HG03342 (cell line): ENCODE results near the gene ANO3.

Experiments
- ATAC-seq: cut with Tn5 transposase; IDR thresholded peaks from one replicate; pipeline ENCODE4 v1.9.1; 2021; ENCODE audit warnings: mild to moderate bottlenecking, moderate library complexity; ENCODE audit not compliant: unreplicated experiment

Gene ANO3

GRCh38 chr11:26483108-26483507 lies 151.2 kb downstream of the ANO3 start:
- no peak for ATAC-seq

- no peak for ATAC-seq
These were observed 158.6 kb downstream of the ANO3 start for GRCh38 chr11:26490546-26490945.

- ATAC-seq: no peak
These were observed 161.7 kb downstream of the ANO3 start for GRCh38 chr11:26493616-26494015.

GRCh38 chr11:26507229-26507628 lies 175.3 kb downstream of the ANO3 start:
- ATAC-seq: no peak

GRCh38 chr11:26510164-26510563 lies 178.2 kb downstream of the ANO3 start:
- ATAC-seq: no peak

GRCh38 chr11:26510756-26511155 lies 178.8 kb downstream of the ANO3 start:
- no peak for ATAC-seq

- no peak for ATAC-seq
These were observed 180.3 kb downstream of the ANO3 start for GRCh38 chr11:26512196-26512595.

- ATAC-seq: no peak
These were observed 187.5 kb downstream of the ANO3 start for GRCh38 chr11:26519469-26519868.

GRCh38 chr11:26522912-26523610 lies 191.1 kb downstream of the ANO3 start:
- no peak for ATAC-seq

GRCh38 chr11:26527685-26528084 lies 195.8 kb downstream of the ANO3 start:
- ATAC-seq: no peak

GRCh38 chr11:26537341-26537740 lies 205.4 kb downstream of the ANO3 start:
- ATAC-seq: no peak

GRCh38 chr11:26539517-26539916 lies 207.6 kb downstream of the ANO3 start:
- no peak for ATAC-seq

GRCh38 chr11:26541870-26542269 lies 209.9 kb downstream of the ANO3 start:
- no peak for ATAC-seq

- no peak for ATAC-seq
These were observed 217.2 kb downstream of the ANO3 start for GRCh38 chr11:26549176-26549575.

GRCh38 chr11:26550022-26550421 lies 218.1 kb downstream of the ANO3 start:
- ATAC-seq: no peak

GRCh38 chr11:26551186-26551801 lies 219.4 kb downstream of the ANO3 start:
- no peak for ATAC-seq

- no peak for ATAC-seq
These were observed 221.3 kb downstream of the ANO3 start for GRCh38 chr11:26553182-26553581.

- ATAC-seq: no peak
These were observed 222.5 kb downstream of the ANO3 start for GRCh38 chr11:26554455-26554854.

- ATAC-seq: no peak
These were observed 224.7 kb downstream of the ANO3 start for GRCh38 chr11:26556582-26556981.

- ATAC-seq: no peak
These were observed 225.7 kb downstream of the ANO3 start for GRCh38 chr11:26557666-26558065.

- no peak for ATAC-seq
These were observed 226.3 kb downstream of the ANO3 start for GRCh38 chr11:26558190-26558589.

- ATAC-seq: no peak
These were observed 237.7 kb downstream of the ANO3 start for GRCh38 chr11:26569646-26570045.
